ENCODE results near the gene MBD5. TPM values are rescaled to one million over a fixed set of nuclear protein-coding genes. Genes with fewer than 3 reads are reported as not detected.
"Not testable (repeated sequence)": the region's sequence is repeated elsewhere in the genome, so short reads cannot be mapped to it uniquely, and the experiment has no call there.

Gene MBD5
- total and polyA plus RNA-seq, 2 donors: 16.5 to 134 TPM

- Histone ChIP-seq H3K36me3 (ENCODE audit: insufficient read depth) (no peaks in the 10 kb centered on the region), H3K4me1 (ENCODE audit: insufficient read depth) (no peaks in the 10 kb centered on the region), H3K27ac (ENCODE audit: low read depth) (no peak overlapping the region), H3K4me3 (ENCODE audit: low read depth, low read length) (no peak overlapping the region)
- 92% methylated on average over 6 of the region's 6 CpGs for WGBS
- no peak for DNase-seq (ENCODE audit: extremely low spot score)
Observed at GRCh38 chr2:148528356-148529064, 507.6 kb downstream of the MBD5 start.

GRCh38 chr2:148529745-148530144 is 508.9 kb downstream of the MBD5 start:
- no peak overlapping the region for H3K4me3 ChIP-seq (ENCODE audit: low read depth, low read length)
- no peaks in the 10 kb centered on the region for H3K36me3 ChIP-seq (ENCODE audit: insufficient read depth)
- no peak for DNase-seq (ENCODE audit: extremely low spot score)
- WGBS: 84% methylated on average over 8 of the region's 8 CpGs
- H3K4me1 ChIP-seq (ENCODE audit: insufficient read depth): no peaks in the 10 kb centered on the region
- H3K27ac ChIP-seq (ENCODE audit: low read depth): no peak overlapping the region

- Histone ChIP-seq H3K36me3 (ENCODE audit: insufficient read depth) (no peaks in the 10 kb centered on the region), H3K4me3 (ENCODE audit: low read depth, low read length) (no peak overlapping the region), H3K27ac (ENCODE audit: low read depth) (no peak overlapping the region), H3K4me1 (ENCODE audit: insufficient read depth) (no peaks in the 10 kb centered on the region)
- 87% methylated on average over 4 of the region's 4 CpGs for WGBS
- no peak for DNase-seq (ENCODE audit: extremely low spot score)
Observed at GRCh38 chr2:148530350-148530749, 509.5 kb downstream of the MBD5 start.

GRCh38 chr2:148531235-148531634 is 510.3 kb downstream of the MBD5 start:
- Histone ChIP-seq H3K27ac (ENCODE audit: low read depth) (no peak overlapping the region), H3K4me1 (ENCODE audit: insufficient read depth) (no peaks in the 10 kb centered on the region), H3K36me3 (ENCODE audit: insufficient read depth) (no peaks in the 10 kb centered on the region), H3K4me3 (ENCODE audit: low read depth, low read length) (no peak overlapping the region)
- 90% methylated on average over 7 of the region's 7 CpGs for WGBS
- no peak for DNase-seq (ENCODE audit: extremely low spot score)

- no peak for DNase-seq (ENCODE audit: extremely low spot score)
- 76% methylated on average over 13 of the region's 13 CpGs for WGBS
- Histone ChIP-seq H3K4me3 (ENCODE audit: low read depth, low read length) (no peak overlapping the region), H3K36me3 (ENCODE audit: insufficient read depth) (no peaks in the 10 kb centered on the region), H3K4me1 (ENCODE audit: insufficient read depth) (no peaks in the 10 kb centered on the region), H3K27ac (ENCODE audit: low read depth) (no peak overlapping the region)
Observed at GRCh38 chr2:148531669-148532428, 511.0 kb downstream of the MBD5 start.

GRCh38 chr2:148533004-148533403 is 512.1 kb downstream of the MBD5 start:
- 91% methylated on average over 8 of the region's 8 CpGs for WGBS

GRCh38 chr2:148533685-148534084 is 512.8 kb downstream of the MBD5 start:
- Histone ChIP-seq H3K27ac (ENCODE audit: low read depth) (no peak overlapping the region), H3K36me3 (ENCODE audit: insufficient read depth) (no peaks in the 10 kb centered on the region), H3K4me1 (ENCODE audit: insufficient read depth) (no peaks in the 10 kb centered on the region), H3K4me3 (ENCODE audit: low read depth, low read length) (no peak overlapping the region)
- 93% methylated on average over 3 of the region's 3 CpGs for WGBS
- DNase-seq (ENCODE audit: extremely low spot score): no peak

More at GRCh38 chr2:148533004-148533403, 512.1 kb downstream of the MBD5 start:
- no peaks in the 10 kb centered on the region for H3K36me3 ChIP-seq (ENCODE audit: insufficient read depth)
- H3K4me1 ChIP-seq (ENCODE audit: insufficient read depth): no peaks in the 10 kb centered on the region
- no peak overlapping the region for H3K4me3 ChIP-seq (ENCODE audit: low read depth, low read length)
- H3K27ac ChIP-seq (ENCODE audit: low read depth): no peak overlapping the region
- no peak for DNase-seq (ENCODE audit: extremely low spot score)

GRCh38 chr2:148534416-148535204 is 513.7 kb downstream of the MBD5 start:
- Histone ChIP-seq H3K4me3 (ENCODE audit: low read depth, low read length) (no peak overlapping the region), H3K36me3 (ENCODE audit: insufficient read depth) (no peaks in the 10 kb centered on the region), H3K27ac (ENCODE audit: low read depth) (no peak overlapping the region), H3K4me1 (ENCODE audit: insufficient read depth) (no peaks in the 10 kb centered on the region)
- WGBS: 61% methylated on average over 12 of the region's 12 CpGs
- no peak for DNase-seq (ENCODE audit: extremely low spot score)

GRCh38 chr2:148538375-148538774 is 517.5 kb downstream of the MBD5 start:
- Histone ChIP-seq H3K4me1 (ENCODE audit: insufficient read depth) (no peaks in the 10 kb centered on the region), H3K4me3 (ENCODE audit: low read depth, low read length) (no peak overlapping the region), H3K36me3 (ENCODE audit: insufficient read depth) (no peaks in the 10 kb centered on the region), H3K27ac (ENCODE audit: low read depth) (no peak overlapping the region)
- 74% methylated on average over 1 of the region's 1 CpG for WGBS
- no peak for DNase-seq (ENCODE audit: extremely low spot score)

- 79% methylated on average over 8 of the region's 8 CpGs for WGBS
- Histone ChIP-seq H3K4me3 (ENCODE audit: low read depth, low read length) (no peak overlapping the region), H3K27ac (ENCODE audit: low read depth) (no peak overlapping the region), H3K36me3 (ENCODE audit: insufficient read depth) (no peaks in the 10 kb centered on the region), H3K4me1 (ENCODE audit: insufficient read depth) (no peaks in the 10 kb centered on the region)
- DNase-seq (ENCODE audit: extremely low spot score): no peak
Observed at GRCh38 chr2:148540022-148540421, 519.1 kb downstream of the MBD5 start.

- H3K36me3 ChIP-seq (ENCODE audit: insufficient read depth): no peaks in the 10 kb centered on the region
- no peaks in the 10 kb centered on the region for H3K4me1 ChIP-seq (ENCODE audit: insufficient read depth)
- no peak overlapping the region for H3K27ac ChIP-seq (ENCODE audit: low read depth)
- WGBS: 94% methylated on average over 3 of the region's 3 CpGs
- no peak for DNase-seq (ENCODE audit: extremely low spot score)
- H3K4me3 ChIP-seq (ENCODE audit: low read depth, low read length): no peak overlapping the region
Observed at GRCh38 chr2:148541792-148542191, 520.9 kb downstream of the MBD5 start.

- no peak for DNase-seq (ENCODE audit: extremely low spot score)
- Histone ChIP-seq H3K4me3 (ENCODE audit: low read depth, low read length) (no peak overlapping the region), H3K4me1 (ENCODE audit: insufficient read depth) (no peaks in the 10 kb centered on the region), H3K27ac (ENCODE audit: low read depth) (no peak overlapping the region), H3K36me3 (ENCODE audit: insufficient read depth) (no peaks in the 10 kb centered on the region)
- WGBS: 86% methylated on average over 6 of the region's 6 CpGs
Observed at GRCh38 chr2:148542614-148543013, 521.7 kb downstream of the MBD5 start.

- WGBS: 92% methylated on average over 5 of the region's 5 CpGs
- not testable (repeated sequence) for DNase-seq (ENCODE audit: extremely low spot score); H3K36me3 ChIP-seq (ENCODE audit: insufficient read depth); H3K4me1 ChIP-seq (ENCODE audit: insufficient read depth); H3K27ac ChIP-seq (ENCODE audit: low read depth); H3K4me3 ChIP-seq (ENCODE audit: low read depth, low read length)
Observed at GRCh38 chr2:148543088-148543540, 522.2 kb downstream of the MBD5 start.

Measured in urinary bladder (tissue), 4 donors.